GM19023 (cell line): ENCODE measurements around the gene THOC6.

Source experiments
- ATAC-seq: cut with Tn5 transposase; IDR thresholded peaks from one replicate; pipeline ENCODE4 v1.9.1; 2021; ENCODE audit warnings: mild to moderate bottlenecking, moderate library complexity; ENCODE audit not compliant: unreplicated experiment

Gene THOC6

DNA sequence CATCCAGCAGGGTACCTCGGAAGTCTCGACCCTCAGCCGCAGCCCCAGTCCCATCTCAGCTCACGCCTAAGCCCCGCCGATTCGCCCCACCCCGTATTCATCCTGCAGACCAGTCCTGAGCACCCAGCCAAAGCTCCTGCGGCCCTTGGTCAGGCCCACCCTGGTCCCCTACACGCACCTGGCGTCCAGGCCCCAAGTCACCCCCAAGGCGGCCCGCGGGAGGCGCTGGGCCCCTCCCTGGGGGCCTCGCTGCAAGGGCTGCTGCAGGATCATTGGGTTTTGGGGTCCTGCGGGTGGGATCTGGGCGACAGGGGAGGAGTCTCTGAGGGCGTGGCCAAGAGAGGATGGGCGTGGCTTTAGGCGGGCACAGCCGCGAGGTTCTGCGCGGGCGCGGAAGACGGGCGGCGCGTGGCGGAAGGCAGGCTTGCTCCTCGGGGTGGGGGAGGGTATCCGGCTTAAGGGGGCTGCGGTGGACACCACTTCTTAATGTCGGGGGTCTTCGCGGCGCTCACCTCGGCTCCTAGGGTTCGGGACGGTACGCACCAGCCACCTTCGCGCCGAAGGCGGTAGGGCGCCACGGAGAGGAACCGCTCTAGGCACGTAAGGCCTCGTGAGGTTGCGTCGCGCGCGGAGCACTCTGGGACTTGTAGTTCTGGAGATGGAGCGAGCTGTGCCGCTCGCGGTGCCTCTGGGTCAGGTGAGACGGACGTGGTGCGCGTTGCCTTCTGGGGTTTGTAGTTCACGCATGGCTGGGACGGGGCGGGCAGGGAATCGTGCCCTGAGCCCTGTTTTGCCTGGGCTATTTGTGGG, at the start of gene THOC6, which contains the start of gene HCFC1R1:
Gene THOC6, plus strand, starts transcription at position 367 of the 810 bp plus-strand sequence. Its CDS starts 292 bp downstream, at position 659.
Gene HCFC1R1, minus strand, starts transcription at position 274 of the 810 bp plus-strand sequence. Its CDS starts 1 bp downstream, at position 273.
- ATAC-seq = peak; percentile 73

DNA sequence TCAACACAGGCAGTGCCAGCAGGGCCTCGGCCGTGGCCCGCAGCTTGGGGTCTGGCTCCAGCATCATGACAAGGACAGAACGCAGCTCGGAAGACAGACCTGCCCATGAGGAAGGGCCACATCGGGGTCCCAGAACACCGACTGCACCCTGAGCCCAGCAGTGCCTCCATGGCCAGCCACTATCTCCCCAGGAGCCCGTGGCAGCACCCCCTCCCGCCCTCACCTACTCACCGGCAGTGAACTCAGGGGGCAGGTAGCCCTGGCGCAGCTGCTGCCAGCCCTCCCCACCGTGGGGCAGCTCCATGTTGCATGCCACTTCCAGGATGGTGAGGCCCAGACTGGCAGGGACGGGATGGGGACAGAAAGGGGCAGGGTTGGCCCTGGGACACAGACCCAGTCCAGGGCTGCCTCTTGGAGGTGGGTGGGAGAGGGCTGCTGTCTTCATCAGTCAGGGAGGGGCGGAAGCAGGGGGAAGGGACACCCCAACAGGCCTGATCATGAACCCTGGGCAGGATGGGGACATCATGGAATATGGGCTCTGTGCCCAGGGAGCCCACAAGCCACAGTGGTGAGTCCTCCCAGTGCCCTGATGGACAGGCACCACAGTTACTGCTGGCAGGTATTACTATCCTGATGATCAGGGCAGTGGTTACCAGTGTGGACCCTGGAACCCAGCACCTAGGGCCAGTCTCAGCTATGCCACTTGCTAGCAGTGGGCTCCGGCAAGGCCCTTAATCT, 49.3 kb upstream of the THOC6 start:
- no peak for ATAC-seq

DNA sequence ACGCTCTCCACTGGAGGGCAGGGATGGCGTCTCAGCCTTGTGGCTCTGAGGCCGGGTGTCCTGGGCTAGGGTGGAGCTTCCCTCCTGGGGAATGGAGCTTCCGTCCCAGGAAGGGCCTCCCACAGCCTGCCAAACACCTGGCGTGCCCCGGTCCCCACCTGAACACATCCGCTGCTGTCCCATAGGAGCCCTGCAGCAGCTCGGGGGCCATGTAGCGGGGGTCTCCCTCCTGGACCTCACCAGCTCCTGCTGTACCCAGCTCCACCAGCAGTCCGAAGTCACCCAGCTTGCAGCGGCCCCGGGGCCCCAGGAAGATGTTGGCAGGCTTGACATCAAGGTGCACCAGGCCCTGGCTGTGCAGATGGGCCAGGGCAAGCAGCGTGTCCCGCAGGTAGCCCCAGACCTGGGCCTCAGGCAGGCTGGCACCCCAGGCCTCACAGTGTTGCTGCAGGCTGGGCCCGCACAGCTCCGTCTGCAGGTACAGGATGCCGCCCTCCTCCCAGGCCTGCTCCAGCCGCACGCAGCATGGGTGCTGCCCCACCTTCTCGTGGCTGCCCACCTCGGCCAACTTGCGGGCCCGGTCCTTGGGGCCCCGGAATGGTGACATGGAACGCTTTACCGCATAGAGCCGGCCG, 48.6 kb upstream of the THOC6 start:
- no peak for ATAC-seq

DNA sequence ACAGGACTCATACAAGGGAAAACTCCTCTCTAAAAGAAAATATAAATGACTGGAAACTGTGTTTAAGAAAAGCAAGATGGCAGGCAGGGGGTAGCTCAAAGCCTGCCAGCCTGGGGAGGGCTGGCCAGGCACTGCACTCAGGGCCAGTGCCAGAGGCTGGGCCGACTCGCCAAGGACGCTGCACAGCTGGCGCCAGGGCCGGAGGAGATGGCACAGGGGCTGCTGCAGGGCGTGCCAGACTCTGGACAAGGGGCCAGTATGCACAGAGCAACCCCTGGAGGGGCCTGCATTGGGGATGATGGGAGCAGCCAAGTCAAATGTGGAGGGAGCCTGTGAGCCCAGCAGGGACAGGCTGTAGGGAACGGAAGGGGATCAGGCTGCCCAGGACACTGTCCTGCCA, 47.6 kb upstream of the THOC6 start:
- no peak for ATAC-seq

DNA sequence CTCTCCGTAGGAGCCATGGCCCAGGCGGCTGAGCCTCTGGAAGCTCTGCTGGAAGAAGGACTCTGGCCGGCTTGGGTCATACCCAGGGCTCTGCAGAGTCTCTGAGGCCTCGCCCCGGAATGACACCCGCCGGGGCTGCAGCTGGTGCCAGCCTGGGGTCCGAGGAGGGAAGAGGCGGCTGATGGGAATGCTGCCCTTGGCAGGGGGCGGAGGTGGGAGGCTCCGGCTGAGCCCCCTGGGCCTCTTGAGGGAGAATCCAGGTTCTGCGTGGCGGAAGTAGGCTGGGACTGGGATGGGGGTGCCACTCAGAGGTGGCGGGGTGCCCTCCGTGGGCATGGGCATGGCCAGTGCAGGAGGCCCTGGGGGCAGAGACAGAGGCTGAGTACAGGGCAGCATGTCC, 47.2 kb upstream of the THOC6 start:
- ATAC-seq = no peak

DNA sequence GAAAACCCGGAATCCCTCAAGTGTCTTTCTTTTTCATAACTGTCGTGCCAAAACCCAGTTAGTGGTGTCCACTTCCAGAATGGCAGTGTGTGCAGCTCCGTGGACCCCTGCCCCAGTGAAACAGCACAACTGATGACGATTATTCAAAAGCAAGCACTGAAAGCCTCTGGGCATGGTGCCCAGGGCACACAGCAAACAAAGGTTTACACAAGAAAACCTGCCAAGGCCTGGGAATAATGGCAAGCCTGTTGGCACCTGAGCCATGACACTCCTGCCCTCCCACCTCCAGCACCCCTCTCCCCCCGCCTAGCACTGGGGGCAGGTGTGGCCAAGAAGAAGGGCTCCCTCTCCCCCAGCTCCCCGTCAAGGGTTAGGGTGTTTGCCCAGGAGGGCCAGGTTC, 46.4 kb upstream of the THOC6 start:
- no peak for ATAC-seq

DNA sequence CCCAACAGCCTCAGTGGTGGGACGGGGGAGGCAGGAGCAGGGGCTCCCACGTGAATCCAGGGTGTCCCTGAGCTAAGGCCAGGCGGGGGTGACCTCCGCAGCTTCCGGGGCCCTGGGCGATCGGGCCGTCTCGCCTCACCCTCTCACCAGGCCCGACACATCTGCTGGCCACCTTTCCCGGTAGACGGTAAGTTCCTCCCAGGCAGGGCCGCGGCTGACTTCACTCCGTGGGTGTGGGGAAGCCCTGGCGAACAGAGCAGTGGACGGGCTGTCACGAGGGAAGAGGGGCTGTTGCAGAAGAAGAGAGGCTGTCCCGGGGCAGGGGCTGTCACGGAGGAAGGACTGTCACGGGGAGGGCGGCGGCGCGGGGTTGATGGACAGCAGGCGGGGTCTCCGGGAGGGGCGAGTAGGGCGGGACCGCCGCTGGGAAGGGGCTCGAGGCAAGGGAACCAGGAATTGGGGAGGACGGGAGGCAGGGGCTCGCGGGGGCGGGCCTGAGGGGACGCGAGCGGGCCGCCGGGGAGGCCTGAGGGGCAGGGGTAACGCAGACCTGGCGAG, 44.1 kb upstream of the THOC6 start:
- ATAC-seq = no peak

DNA sequence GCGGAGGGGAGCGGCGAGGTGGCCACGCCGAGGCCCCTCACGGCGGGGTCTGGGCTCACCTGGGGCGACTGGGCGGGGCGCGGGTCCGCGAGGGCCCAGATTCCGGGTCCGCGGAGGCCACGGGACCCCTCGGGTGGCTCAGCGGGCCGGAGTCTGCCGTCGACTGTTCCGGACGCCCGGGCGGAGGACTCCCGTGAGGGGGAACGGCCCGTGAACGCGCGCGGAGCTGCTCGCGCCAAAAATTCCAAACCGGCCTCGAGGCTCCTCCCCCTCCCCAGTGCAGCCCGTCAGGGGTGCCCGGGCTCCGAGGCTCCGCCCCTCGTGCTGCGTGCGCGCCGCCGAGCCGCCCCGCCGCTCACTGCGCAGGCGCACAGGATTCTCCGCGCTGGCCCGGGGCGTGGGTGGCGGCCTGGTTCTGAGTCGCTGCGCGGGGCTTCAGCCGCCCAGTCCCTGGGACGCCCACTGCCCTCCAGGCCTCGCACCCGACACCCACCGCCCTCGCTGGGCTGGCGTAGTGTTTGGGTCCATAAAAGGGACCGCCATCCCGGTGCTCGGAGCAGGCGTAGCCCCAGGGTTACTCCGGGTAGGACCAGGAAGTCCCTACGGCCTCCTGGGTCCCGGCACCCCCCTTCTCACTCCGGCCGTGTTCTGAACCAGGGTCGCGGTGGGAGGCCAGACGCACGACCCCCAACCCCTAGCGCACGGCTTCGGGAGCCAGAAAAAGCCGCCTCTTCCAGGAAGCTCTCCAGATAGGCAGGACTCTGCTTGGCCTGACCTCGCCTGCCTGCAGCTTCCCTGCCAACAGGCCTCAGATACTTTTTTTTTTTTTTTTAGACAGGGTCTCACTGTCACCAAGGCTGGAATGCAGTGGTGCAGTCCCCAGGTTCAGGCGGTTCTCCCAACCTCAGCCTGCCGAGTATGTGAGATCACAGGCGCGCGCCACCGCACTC, 43.3 kb upstream of the THOC6 start, which contains the start of gene PKMYT1:
Gene PKMYT1, minus strand, starts transcription at position 220 of the 950 bp plus-strand sequence. CDS start 789 bp downstream, outside the sequence.
- ATAC-seq = peak; percentile 78

DNA sequence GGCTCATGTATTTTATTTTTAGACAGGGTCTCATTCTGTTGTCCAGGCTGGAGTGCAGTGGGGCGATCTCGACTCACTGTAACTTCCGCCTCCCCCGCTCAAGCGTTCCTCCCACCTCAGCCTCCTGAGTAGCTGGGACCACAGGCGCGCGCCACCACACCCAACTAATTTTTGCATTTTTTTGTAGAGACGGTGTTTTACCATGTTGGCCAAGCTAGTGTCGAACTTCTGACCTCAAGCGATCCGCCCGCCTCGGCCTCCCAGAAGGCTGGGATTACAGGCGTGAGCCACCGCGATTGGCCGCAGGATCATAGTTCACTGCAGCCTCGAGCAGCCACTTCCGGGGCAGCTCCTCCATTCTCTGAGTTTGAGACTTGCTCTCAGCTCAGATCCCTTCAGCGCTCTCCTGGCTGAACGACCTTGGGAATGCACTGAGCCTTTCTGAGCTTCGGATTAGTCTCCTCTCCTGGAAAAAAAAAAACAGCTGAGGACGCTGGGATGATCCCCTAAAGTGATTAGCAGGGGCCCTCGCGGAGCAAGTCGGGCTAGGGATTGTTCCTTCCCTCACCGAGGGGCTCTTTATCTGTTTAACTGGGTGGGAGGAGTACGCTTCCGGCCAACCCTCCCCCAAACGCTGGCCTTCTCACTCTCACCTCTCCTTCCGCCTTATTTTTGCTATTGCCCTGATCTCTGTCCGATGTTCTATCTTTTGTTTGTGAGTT, 42.5 kb upstream of the THOC6 start:
- ATAC-seq = no peak

DNA sequence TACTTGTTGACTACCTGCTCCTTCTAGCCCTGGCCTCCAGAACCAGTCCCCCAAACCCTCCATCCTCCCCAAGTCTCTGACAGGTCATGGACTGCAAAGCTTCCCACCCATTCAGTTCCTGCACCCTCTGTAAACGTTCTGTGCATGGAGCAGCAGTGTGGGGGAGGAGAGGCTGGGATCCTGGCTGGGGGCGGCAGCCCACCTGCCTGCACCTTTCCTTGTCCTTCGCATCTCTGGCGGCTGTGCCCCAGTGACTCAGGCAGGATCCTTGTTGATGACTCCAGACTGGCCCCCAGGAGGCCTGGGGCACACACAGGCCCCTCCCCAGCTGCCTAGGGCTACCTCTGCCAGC, 42.0 kb upstream of the THOC6 start:
- no peak for ATAC-seq

DNA sequence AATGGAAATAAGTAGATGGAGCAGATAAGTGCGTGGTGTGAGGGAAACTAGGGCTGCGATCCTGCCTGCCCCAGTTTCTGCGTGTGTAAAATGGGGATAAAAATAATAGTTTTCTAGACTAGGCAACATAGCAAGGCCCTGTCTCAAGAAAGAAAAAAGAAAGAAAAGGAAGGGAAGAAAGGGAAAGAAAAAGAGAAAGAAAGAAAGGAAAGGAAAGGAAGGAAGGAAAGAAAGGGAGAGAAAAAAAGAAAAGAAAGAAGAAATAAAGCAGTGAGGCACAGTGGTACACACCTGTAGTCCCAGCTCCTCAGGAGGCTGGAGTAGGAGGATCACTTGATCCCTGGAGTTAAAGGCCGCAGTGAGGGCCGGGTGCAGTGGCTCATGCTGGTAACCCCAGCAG, 41.4 kb upstream of the THOC6 start:
- ATAC-seq = no peak

DNA sequence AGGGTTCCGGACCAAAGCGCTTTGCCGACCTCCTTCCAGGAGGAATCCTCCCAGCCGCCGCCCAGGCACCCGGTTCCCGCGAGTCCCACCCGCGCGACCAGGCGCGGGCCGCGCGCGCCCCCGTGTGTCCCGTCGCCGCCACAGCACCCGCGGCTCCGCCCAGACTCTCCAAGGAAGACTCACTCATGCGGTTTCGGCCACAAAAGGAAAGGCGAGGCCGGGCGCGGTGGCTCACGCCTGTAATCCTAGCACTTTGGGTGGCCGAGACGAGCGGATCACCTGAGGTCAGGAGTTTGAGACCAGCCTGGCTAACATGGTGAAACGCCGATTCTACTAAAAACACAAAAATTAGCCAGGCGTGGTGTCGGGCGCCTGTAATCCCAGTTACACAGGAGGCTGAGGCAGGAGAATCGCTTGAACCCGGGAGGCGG, 40.1 kb upstream of the THOC6 start:
- no peak for ATAC-seq

DNA sequence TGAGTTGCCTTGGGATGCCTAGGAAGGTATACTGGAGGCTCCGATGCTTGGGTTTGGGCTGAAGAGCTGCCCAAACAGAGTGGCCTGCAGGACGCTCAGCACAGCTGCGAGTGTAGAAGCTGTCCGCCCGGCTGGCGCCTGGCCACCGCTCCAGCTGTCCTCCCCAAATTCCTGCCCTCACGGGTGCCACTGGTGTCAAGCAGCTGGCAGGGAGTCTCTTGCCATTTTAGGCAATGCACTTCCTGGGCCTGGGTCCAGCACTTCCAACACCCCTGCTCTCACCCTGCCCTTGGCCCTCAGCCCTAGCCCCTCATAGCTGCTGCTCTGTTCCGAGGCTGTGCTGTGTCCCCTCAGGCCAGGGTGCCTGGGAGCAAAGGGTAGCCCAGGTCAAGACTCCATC, 38.4 kb upstream of the THOC6 start:
- no peak for ATAC-seq

DNA sequence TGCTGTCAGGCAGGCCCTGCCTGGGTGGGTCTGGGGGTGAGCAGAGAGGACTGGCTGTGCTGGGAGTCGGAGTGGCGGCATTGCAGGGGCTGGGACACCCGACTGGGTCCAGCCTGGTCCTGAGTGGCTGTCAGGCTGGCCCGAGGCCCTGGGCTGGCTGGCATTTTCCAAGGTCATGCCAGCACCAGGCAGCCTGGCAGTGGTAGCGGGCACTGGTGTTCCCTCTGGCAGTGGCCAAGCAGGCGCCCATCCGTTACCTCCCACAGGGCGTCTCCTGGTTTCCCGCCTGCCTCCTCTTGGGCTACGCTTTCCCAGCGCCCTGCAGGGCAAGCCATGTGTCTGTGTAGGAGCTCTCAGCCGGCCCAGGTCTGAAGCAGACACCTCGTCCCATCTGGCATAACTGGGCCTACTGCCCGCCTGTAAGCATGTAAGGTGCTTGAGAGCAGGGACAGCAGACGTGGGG, 37.9 kb upstream of the THOC6 start:
- ATAC-seq = no peak

DNA sequence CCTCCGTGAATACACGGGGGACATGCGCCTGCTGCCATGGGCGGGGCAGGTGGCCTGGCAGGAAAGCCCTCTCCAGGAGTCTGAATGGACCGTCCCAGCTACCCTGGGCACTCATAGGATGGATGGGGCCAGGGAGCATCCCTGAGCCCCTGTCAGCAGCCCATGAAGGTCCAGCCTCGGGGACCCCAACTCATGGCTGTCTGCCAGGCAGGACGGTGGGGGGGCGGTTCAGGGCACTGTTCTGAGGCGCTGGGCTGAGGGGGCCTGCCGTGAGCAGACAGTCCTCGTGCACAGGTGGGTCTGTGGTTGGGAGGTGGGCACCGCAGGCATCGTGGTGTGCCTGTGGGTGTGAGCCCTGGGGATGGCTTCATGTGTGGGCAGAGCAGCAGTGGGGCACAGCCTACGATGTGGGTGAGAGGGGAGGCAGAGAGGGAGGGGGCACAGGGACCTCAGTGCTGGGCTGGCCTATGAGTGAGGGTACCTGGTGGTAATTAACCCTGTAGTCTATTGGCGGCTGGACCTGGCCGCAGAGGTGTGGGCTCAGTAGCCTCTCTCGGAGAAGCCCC, 37.1 kb upstream of the THOC6 start:
- no peak for ATAC-seq

DNA sequence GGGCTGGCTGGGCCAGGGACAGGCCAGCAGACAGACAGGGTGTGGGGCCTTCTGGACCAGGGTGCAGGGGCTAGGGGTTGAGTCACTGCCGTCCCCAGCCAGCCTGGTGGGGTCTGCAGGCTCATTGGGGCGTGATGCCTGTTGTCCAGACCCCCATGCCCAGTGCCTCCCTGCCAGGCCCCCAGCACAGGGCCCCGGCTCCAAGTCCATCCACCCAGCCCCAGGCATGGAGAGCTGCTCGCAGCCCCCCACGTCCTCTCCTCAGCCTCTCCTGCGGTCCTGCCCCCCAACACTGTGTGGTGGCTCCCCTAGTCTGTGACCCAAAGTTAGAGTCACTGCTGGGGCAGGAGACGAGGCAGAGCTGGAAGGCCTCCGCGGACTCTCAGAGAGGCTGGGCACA, 36.5 kb upstream of the THOC6 start:
- ATAC-seq = no peak

DNA sequence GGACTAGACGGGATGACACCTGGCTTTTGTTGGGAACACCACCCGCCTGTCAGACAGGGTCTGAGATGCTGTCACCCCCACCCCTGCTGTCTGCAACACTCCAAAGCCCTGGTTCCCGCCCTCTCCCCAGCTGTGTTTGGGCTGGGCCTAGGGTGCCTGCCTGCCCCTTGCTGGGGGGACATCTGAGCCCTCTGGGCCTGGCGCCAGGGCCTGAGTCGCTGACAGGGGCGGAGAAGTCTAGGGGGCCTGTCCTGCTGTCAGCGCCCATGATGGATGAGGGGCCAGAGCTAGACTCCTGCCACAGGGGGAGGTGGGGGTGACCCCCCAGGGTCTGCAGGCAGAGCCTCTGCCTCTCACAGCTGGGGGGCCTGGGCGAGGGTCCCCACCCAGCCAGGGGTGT, 36.0 kb upstream of the THOC6 start:
- ATAC-seq = no peak

DNA sequence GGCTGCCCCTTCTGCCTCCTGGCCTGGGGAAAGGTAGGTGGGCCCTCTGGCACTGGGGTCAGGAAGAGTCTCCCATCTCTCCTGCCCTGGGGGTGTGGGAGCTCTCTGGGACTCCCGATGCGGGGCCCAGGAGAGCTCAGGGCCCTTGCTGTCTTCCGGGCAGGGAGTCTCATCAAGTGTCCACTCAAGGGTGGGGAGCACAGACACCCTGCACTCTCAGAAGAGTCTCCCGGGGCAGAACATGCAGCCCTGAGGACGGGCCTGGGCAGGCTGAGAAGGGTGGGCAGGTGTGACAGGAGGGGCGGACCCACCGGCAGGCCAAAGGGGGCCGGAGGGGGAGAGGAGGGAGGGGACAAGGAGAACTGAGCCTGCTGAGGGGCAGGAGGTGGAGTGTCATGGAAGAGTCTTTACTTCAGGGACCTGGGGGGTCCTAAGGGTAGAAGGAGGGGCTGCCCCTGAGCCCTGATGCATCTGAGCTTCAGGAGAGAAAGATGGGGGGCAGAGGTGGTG, 35.2 kb upstream of the THOC6 start:
- ATAC-seq = no peak

DNA sequence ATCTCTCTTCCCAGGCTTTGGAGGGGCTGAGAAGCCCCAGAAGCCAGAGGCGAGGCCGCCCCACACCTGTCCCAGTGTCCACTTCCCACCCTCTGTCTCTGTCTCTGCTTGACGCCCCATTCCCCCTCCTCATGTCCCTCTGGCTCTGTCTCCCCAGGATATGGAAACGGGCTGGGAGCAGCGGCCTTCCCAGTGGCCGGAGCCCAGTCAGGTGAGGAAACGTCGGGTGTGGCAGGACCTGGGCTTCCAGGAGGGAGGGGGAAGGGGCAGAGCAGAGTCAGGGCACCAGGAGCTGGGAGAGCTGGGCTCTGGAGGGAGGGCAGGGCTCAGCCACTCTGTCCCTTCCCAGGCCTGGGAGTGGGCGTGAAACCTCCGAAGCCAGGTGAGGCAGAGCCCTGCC, 32.9 kb upstream of the THOC6 start:
- ATAC-seq = no peak
